GF-D8 (cell line): Measurements from ENCODE around the gene TIMM23.
"Not testable (repeated sequence)": the region's sequence is repeated elsewhere in the genome, so short reads cannot be mapped to it uniquely, and the experiment has no call there.

Experiments
- DNase-seq: peaks from one replicate; lab custom pipeline; 2025; lab: John Stamatoyannopoulos, UW

The TIMM23 gene

DNA sequence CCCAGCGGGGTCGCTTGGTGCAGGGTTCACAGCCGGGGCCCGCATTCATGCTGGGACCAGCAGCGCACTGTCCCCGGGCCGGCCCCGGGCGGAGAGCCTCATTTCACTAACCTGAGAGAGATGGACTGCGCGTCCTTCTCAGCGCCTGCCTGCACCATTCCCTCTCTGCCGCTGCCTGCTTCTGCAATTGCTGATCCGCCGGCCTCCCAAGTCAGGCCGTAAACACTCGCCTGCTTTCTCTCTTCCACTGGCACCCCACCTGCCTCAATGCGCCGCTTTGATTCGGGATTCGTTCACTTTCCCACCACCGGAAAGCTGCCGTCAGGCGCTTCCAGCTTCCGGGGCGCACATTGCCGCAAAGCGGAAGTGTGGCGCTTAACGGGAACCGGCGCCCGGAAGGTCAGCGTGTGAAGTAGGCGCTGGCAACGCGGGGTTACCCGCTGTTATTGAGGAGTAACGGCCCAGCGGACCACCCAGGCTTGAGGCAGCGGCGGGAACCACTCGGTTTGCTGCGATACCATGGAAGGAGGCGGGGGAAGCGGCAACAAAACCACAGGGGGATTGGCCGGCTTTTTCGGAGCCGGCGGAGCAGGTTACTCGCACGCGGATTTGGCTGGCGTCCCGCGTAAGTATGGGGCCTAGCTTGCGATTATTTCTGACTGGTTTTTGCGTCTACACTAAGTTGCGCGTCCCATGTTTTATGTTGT lies at the start of gene TIMM23:
TSS of gene TIMM23 (plus strand) at position 384 of the 707 bp plus-strand sequence. CDS start at position 520, 136 bp downstream.
- DNase-seq = peak; percentile 46

DNA sequence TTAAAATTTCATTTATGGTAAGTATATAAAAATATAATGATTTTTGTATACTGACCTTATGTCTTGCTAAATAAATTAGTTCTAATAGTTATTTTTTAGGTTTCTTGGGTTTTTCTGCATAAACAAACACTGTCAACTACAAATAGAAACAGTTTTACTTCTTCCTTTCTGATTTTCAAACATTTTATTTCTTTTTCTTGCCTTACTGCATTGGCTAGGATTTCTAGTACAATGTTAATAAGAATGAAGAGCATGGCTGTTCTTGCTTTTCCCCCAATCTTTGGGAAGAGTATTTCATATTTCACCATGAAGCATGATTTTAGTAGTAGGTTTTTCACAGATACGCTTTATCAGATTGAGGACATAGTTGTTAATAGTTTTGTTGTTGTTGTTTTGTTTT lies 45.5 kb upstream of the TIMM23 start:
- DNase-seq = not testable (repeated sequence)

DNA sequence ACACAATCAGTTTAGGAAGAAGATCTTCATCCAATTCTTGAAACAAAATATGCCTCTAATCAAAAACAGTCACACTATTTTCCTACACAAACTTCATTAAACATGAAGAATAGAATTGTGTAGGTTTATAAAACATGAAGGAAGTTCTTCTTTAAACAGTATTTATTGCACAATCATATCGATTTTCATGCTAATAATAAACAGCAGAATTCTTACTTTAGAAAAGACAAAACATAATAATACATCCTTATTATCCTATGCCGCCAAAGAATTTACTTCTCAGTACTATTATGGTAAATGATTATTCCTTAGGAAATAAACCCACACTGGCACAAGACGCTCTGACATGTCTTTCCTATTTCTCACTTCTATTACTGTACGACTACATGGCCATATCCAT lies 41.0 kb upstream of the TIMM23 start:
- DNase-seq = not testable (repeated sequence)

DNA sequence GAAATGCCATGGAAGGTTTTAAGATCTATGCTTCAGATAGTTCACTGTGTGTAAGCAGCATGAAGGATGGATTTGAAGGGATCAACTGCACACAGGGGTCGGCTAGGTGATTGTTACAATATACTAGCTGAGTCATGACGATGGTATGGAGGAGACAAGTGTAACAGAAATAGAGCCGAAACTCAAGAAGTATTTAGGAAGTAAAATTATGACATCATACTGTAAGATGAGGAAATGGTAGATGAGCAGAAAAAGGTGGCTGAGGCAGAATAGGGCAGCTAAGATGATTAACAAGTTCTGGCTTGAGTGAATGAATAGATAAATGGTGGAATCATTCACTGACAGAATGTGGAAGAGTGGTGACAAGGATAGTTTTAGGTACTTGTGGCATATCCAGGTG lies 37.5 kb upstream of the TIMM23 start:
- DNase-seq = not testable (repeated sequence)

DNA sequence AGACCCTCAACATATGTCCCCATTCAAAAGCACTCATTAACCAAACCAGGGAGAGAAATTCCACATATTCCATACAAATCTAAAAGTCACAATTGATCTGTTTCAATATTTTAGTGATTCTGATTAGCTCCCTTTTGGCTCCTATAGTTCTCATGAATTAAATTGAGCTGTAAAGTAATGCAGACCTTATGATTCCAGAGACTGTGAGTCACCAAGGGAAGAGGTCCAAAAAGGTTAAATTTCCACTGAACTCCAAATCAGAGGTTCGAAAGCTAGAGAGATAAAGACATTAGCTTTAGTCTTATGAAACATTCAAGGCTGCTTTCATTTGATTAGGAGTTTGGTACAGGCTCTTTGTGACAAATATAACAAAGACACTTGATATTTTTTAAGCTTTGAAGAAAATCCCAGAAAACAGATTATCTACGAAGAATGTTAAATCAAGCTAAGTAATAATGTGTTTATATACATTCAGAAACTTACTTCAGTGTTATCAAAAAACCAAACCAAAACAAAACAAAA lies 33.1 kb upstream of the TIMM23 start:
- not testable (repeated sequence) for DNase-seq

- not testable (repeated sequence) for DNase-seq
Measured at GRCh38 chr10:45941196-45941595, 31.1 kb upstream of the TIMM23 start.

- DNase-seq = not testable (repeated sequence)
Measured at GRCh38 chr10:45945476-45945875, 26.8 kb upstream of the TIMM23 start.

DNA sequence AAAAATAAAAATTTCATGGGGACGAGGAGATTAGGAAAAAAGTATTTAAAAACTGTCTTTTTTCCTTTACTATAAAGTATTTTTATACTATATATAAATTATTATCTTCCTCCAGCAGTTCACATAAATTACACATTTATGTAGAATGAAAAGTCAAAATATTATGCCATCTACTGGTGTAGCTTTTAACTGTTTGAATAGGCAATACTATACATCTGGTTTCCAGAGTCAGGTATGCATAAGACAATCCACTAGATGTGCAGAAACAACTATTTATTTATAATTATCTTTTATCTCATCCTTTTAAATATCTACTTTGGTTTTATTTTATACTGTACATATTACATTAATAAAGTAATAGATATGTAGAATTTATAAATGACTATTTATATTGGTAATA lies 24.9 kb upstream of the TIMM23 start:
- not testable (repeated sequence) for DNase-seq

DNA sequence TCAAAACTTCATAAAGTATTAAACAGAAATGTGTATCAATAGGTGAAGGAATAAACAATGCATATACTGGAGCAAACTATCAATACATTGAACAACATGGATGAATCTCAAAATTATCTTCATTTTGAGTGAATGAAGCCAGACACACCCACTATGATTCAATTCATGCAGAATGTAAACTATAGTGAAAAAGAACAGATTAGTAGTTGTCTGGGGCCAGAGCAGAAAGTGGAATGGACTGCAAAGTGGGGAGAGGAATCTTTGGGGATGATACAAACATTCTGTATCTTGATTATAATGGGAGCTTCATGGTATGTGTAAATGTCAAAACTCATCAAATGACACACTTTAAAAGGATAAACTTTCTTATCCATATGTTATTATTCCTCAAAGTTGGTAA lies 23.5 kb upstream of the TIMM23 start:
- not testable (repeated sequence) for DNase-seq

GRCh38 chr10:45954367-45954766 lies 17.9 kb upstream of the TIMM23 start:
- DNase-seq = not testable (repeated sequence)

DNA sequence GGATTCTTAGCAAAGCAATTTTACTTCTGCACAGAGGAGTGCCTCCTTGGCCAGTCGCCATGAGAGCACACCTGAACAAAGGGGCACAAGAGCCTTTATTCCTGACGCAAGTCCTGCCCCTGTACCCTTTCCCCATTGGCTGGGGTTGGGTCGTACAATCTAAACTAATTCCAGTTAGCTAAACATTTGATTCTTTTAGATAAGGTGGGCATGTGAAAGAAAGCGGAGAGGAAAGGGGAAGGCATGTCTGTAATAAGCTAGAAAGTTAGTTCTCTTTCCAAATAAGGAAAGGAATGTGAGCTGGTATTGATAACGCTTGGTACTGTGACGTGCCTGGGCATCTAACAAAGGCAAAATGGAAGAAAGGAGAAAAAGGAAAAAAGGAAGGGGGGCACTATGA lies 15.7 kb upstream of the TIMM23 start:
- DNase-seq = not testable (repeated sequence)

DNA sequence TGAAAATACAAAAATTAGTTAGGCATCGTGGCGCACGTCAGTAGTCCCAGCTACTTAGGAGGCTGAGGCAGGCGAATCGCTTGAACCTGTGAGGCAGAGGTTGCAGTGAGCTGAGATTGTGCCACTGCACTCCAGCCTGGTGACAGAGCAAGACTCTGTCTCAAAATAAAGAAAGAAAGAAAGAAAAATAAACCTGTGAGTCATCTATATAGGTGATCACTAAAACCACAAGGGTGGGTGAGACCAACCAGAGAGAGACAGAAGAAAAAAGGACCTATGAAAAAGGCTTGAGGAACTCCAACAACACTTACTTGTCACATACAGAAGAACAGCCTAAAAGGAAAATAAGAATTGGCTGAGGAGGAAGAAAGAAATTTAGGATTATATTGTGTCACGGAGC lies 14.4 kb upstream of the TIMM23 start:
- DNase-seq = not testable (repeated sequence)

DNA sequence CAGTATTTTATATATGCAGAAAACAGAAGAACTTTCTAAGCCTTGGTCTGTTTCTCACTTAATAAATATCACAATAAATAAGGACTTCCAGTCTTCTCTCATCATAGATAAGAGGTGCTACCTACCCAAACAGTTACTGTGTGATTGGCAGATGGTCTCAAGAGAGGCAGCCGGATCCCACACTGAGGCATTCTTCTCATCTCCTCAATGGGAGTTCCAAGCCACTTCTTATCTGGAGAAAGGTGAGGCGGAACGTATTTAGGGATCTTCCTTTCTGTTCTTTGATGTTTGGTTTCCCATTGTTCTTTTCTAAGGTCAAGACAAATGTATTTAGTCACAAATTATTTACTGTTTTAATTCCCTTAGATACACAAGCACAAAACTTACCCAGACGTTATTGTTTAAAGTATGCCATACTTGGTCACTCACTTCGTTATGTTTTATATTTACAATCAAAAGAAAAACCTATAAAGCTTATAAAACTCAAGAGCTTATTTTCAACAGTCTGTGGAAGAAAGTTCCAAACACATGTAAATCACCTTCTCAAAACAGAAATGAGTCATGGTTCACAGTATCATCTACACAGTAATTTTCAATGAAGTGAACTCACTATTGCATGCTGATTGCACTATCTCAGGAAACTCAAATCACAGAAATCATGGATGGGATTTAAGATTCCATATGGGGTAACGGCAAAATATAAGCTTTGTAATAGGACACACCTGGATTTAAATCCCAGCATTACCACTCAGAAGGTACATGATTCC lies 9.4 kb upstream of the TIMM23 start:
- not testable (repeated sequence) for DNase-seq

GRCh38 chr10:45971019-45971418 lies 1.3 kb upstream of the TIMM23 start:
- not testable (repeated sequence) for DNase-seq

DNA sequence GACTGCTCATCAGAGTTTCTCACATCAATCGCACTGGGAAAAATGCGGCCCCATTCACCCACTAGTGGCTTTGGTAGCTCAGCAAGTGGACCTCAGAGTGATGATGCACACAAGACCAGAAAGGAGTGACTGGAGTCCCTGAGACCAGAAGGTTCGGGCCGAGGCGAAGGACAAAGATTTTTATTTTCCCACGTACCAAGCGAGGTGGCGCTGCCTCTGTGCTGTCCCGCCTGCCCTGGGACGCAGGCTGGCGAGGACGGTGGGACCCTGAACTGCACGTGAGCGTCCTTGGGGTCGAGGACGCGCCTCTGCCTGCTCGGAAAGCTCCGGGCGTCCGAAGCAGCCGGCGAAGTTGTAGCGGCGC lies 565 bp upstream of the TIMM23 start:
- DNase-seq = not testable (repeated sequence)

DNA sequence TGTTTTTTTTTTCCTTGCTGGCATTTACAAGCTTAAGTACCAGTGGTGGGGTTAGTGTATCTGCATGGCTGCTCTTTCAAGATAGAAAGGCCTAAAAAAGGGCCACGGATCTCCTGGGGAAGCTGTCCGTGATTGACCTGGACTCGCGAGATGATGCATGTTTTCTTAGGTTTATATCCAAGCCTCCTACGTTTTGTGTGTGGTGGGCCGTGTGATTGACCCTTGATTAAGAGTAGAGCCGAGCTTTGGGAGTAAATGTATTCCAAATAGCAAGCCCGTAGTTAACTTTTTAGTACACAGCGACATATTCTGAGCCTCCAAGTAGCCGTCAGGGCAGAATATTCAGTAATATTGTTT lies 502 bp downstream of the TIMM23 start:
- DNase-seq = not testable (repeated sequence)

- DNase-seq = peak; percentile 22
Measured at GRCh38 chr10:45974041-45974440, 1.8 kb downstream of the TIMM23 start.

DNA sequence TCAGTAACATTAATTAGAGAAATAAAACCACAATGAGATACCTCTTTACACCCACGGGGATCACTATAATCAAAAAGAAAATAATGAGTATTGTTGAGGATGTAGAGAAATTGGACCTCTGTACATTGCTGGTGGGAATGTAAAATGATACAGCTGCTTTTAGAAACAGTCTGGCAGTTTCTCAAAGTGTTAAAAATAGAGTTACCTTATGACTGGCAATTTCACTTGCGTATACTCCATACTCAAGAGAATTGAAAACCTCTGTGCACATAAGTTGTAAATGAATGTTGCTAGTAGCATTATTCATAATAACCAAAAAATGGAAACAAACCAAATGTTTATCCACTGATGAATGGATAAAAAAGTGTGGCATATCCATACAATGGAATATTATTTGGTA lies 6.3 kb downstream of the TIMM23 start:
- DNase-seq = not testable (repeated sequence)

DNA sequence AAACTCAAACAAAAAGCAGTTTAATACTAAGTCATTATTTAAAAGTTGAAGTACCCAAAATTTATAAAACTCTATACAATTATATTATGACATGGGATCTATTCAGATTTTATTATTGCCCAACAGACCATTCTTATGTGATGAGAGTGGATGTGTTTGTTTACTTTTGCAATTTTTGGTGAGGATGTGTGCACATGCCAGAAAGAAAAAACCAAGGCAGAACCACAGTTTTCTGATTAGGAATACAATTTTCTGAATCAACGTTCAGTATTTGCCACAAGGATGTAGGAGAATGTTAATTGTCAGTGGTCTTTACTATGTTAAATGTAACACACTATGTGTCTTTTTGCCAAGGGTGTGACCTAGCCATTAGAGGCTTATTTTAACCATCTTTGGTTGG lies 9.1 kb downstream of the TIMM23 start:
- not testable (repeated sequence) for DNase-seq

- peak; percentile 33 for DNase-seq
Measured at GRCh38 chr10:45983538-45984186, 11.4 kb downstream of the TIMM23 start.

- DNase-seq = not testable (repeated sequence)
Measured at GRCh38 chr10:45984473-45984872, 12.2 kb downstream of the TIMM23 start.

DNA sequence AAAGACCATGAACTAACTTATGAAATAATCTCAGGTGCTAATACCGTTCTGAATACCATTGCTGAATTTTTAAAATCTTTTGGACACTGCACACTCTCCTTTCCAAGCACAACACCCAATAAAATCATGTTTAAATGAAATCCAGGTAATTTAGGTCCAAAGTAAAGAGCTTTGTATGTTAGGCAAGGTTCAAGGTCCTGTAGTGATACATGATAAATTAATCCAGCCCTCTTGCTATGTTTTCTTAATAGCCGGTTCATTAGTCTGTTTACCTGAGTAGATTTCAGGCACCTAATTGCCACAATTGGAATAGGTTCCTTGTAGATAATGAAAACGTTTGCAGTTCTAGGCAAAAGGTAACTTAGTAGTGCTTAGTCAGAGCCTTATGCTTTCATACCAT lies 13.3 kb downstream of the TIMM23 start:
- DNase-seq = not testable (repeated sequence)

DNA sequence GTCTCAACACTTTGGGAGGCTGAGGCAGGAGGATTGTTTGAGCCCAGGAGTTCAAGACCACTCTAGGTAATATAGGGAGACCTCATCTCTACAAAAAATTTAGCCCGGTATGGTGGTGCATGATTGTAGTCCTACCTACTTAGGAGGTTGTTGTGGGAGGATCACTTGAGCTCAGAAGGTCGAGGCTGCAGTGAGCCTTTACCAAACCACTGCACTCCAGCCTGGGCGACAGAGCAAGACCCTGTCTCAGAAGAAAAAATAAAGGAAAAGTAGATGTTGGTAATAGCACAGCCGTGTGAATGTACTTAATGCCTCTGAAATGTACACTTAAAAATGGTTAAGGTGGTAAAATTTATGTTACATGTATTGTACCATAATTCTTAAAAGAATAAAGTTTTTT lies 25.3 kb downstream of the TIMM23 start:
- DNase-seq = no peak
